ENCODE measurements around the gene LILRB1. TPM values are rescaled to one million over a fixed set of nuclear protein-coding genes. Genes with fewer than 3 reads are reported as not detected.
"Not testable (repeated sequence)": the region's sequence is repeated elsewhere in the genome, so short reads cannot be mapped to it uniquely, and the experiment has no call there.

The LILRB1 gene
- total RNA-seq, 4 donors from 2014 or later = 0.79 to 3.4 (median 1.2) TPM

- ATAC-seq = no peak
- 76 to 83% methylated on average over 2 to 3 of the region's 4 CpGs for WGBS, 2 donors (ENCODE audit: low coverage in 1 of 2)
Observed at GRCh38 chr19:54620464-54620863, 9.8 kb upstream of the LILRB1 start.

GRCh38 chr19:54622431-54622830, 7.9 kb upstream of the LILRB1 start:
- H3K27ac ChIP-seq = no peak overlapping the region
- H3K36me3 ChIP-seq = no peaks in the 10 kb centered on the region
- no peak overlapping the region for H3K4me3 ChIP-seq
- ATAC-seq = no peak
- no peaks in the 10 kb centered on the region for H3K4me1 ChIP-seq
- peaks cover 21% of the 10 kb centered on the region for H3K27me3 ChIP-seq
- peaks cover 0 to 10% (median 0%) of the 10 kb centered on the region in 3 donors for H3K9me3 ChIP-seq
- no peak for TF ChIP-seq CTCF (IDR thresholded peaks at IDR 0.05)
- TF ChIP-seq POLR2AphosphoS5 (IDR thresholded peaks at IDR 0.05) = no peak
- no peak for TF ChIP-seq POLR2A (IDR thresholded peaks at IDR 0.05)
- no peak for TF ChIP-seq EP300 (IDR thresholded peaks at IDR 0.05)
- WGBS, 2 donors (ENCODE audit: low coverage in 1 of 2) = 20 to 61% methylated on average over 1 to 4 of the region's 4 CpGs

More at GRCh38 chr19:54620464-54620863, 9.8 kb upstream of the LILRB1 start:
- H3K9me3 ChIP-seq = peaks cover 0 to 5% (median 0%) of the 10 kb centered on the region in 3 donors
- TF ChIP-seq EP300 (IDR thresholded peaks at IDR 0.05) (no peak), POLR2AphosphoS5 (IDR thresholded peaks at IDR 0.05) (no peak), POLR2A (IDR thresholded peaks at IDR 0.05) (no peak), CTCF (IDR thresholded peaks at IDR 0.05) (no peak)
- peaks cover 12% of the 10 kb centered on the region for H3K27me3 ChIP-seq
- no peaks in the 10 kb centered on the region for H3K36me3 ChIP-seq
- H3K27ac ChIP-seq = no peak overlapping the region
- no peak overlapping the region for H3K4me3 ChIP-seq
- no peaks in the 10 kb centered on the region for H3K4me1 ChIP-seq

GRCh38 chr19:54624234-54624633, 6.0 kb upstream of the LILRB1 start:
- H3K27ac ChIP-seq, H3K4me3 ChIP-seq, ATAC-seq, H3K4me1 ChIP-seq, H3K36me3 ChIP-seq: not testable (repeated sequence)
- Histone ChIP-seq H3K27me3 (peaks cover 39% of the 10 kb centered on the region), H3K9me3 (peaks cover 0 to 16% (median 0%) of the 10 kb centered on the region in 3 donors)
- WGBS, 2 donors (ENCODE audit: low coverage in 1 of 2) = no CpG with 5 or more reads among the region's 10 CpGs

GRCh38 chr19:54624934-54625730, 5.2 kb upstream of the LILRB1 start:
- Histone ChIP-seq H3K27me3 (peaks cover 48% of the 10 kb centered on the region), H3K9me3 (peaks cover 0 to 16% (median 0%) of the 10 kb centered on the region in 3 donors)
- not testable (repeated sequence) for H3K27ac ChIP-seq, ATAC-seq, H3K4me3 ChIP-seq, H3K36me3 ChIP-seq, H3K4me1 ChIP-seq
- WGBS, 2 donors (ENCODE audit: low coverage in 1 of 2) = 78 to 83% methylated on average over 2 to 6 of the region's 15 CpGs

GRCh38 chr19:54626757-54627156, 3.5 kb upstream of the LILRB1 start:
- 86% methylated on average over 6 of the region's 8 CpGs; no CpG with 5 or more reads in 1 of the 2 donors for WGBS, 2 donors (ENCODE audit: low coverage in 1 of 2)
- ATAC-seq = no peak
- no peak overlapping the region for H3K4me3 ChIP-seq
- TF ChIP-seq CTCF (IDR thresholded peaks at IDR 0.05) (no peak), POLR2AphosphoS5 (IDR thresholded peaks at IDR 0.05) (no peak), POLR2A (IDR thresholded peaks at IDR 0.05) (no peak), EP300 (IDR thresholded peaks at IDR 0.05) (no peak)
- peaks cover 0 to 16% (median 0%) of the 10 kb centered on the region in 3 donors for H3K9me3 ChIP-seq
- H3K27me3 ChIP-seq = peaks cover 55% of the 10 kb centered on the region
- no peaks in the 10 kb centered on the region for H3K36me3 ChIP-seq
- no peaks in the 10 kb centered on the region for H3K4me1 ChIP-seq
- no peak overlapping the region for H3K27ac ChIP-seq

- not testable (repeated sequence) for ATAC-seq, H3K4me3 ChIP-seq, H3K36me3 ChIP-seq, H3K4me1 ChIP-seq, H3K27ac ChIP-seq
- WGBS, 2 donors (ENCODE audit: low coverage in 1 of 2) = 24 to 71% methylated on average over 1 to 4 of the region's 4 CpGs
- Histone ChIP-seq H3K9me3 (peaks cover 0 to 16% (median 0%) of the 10 kb centered on the region in 3 donors), H3K27me3 (peaks cover 66% of the 10 kb centered on the region)
Observed at GRCh38 chr19:54627912-54628311, 2.4 kb upstream of the LILRB1 start.

Data from gastroesophageal sphincter (tissue), 4 donors.